NCI-H2196 (cell line): ENCODE measurements around the gene ADCY5.

Source experiments
- DNase-seq: peaks from one replicate; lab custom pipeline; 2025; ENCODE audit not compliant: unreplicated experiment; lab: John Stamatoyannopoulos, UW

Gene ADCY5

DNA sequence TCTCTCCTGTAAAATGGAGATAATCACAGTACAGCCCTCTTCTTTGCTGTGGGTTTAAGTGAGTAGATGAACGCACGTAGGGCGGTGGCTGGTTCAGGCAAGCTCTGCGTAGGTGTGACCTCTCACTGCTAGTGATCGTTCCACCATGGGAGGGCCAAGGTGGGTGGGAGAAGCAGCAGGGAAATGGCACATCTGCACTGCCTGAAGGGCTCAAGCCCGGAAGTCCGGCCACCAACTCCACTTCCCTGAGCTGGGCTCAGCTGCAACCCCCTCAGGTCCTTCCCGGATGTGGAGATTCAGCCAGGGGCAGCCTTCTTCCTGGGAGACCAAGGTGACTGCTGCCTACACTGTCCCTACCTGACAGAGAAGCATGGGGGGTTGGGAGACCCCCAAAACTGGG is 102.9 kb downstream of the ADCY5 start:
- no peak for DNase-seq

DNA sequence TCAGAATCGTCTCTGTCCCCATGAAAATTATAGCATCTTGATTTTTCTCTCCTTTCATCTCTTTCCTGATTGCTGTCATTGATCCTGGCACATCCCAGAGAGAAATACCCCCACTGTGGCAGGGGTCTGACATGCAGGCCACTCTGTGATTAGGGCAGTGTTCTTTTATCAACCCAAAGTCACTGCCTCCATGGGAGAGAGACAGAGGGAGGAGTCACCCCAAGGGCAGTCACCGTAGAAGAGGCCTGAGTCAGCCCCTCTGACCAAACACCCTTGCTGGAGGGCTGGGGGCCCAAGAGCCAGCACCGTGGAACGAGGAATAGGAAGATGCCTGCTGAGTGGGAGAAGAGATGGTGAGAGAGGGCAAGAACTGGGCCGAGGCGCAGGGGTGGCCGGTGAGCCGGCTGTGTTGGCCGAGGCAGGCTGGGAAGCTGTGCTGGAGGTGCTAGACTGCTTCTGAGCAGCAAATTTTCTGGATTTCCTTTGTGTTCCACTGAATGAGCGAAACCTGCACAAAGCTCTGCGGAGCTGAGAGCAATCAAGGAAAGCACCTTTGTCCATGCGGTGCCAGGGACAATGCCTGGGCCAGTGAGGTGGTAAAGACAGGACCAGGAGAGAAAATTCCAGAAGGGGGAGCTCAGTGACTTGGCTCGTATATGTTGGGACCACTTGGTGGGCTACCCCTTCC is 103.8 kb downstream of the ADCY5 start:
- DNase-seq: no peak

DNA sequence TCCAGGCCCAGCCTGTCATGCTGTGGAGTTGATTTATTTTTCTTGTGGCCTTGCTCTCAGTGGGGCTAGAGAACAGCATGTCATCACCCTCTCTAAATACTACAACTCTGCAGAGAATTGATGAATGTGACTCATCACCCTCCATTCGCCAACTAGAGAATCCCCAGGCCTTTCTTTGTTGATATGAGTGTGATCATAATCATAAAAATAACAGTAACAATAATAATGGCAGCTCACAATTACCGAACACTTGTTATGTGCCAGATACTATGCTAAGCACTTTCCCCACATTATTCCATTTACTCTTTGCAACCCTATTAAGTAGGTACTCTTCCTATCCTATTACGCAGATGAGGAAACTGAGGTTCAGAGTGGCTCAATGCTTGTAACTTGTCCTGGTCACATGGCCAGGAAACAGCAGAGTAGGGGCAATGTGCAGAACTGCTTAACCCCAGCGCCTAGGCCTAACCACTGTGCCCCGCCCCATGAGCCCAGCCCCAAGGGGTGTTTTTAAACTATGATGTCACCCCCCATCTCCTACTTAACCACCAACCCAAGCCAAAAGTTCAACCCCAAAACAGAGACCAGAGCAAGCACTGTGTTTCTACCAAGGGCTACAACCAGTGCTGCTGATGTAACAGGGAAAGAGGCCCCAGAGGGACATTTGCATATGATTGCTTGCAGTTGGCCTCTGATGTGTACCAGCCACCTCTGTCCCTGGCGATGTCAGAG is 104.5 kb downstream of the ADCY5 start:
- DNase-seq: no peak

DNA sequence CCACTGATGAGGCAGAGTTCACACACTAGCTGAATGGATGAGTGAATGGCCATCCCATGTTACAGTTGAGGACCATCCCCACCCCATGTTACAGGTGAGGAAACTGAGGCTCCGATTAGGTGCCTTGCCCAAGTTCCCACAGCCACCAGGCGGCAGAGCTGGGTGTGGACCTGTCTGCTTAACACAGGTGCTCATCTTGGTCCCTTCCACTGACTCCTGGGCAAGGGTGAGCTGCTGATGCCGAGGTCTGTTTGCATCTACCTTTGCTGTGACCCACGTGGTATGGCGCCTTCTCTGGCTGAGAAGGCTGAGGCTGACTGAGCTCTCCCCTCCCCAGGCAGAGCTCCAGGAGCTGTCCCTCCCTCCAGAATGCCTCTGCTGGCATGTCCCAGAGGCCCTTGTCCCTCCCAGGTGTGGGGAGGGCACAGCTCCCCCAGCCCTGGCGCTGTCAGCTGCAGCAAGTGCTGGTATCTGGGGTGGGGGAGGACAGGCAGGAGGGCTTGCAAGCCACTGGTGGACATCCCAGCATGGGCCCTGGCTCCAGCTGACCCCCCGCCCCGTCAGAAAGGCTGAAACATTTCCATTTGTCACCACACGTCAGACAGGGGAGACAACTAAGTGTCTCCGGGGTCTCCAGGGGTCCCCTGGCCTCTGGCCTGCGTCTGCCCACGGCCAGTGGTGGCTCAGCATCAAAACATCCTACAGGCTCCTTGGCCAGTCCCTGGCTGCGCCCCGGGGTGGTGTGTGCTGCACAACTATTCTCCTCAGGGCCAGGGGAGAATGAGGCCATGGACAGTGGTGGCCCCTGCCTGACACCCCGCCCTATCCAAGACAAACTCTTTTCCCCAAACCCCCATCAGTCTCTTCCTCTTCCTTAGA is 105.4 kb downstream of the ADCY5 start:
- DNase-seq: no peak

GRCh38 chr3:123342631-123343080 is 106.2 kb downstream of the ADCY5 start:
- DNase-seq: no peak

GRCh38 chr3:123341871-123342630 is 106.8 kb downstream of the ADCY5 start:
- DNase-seq: peak; percentile 24

DNA sequence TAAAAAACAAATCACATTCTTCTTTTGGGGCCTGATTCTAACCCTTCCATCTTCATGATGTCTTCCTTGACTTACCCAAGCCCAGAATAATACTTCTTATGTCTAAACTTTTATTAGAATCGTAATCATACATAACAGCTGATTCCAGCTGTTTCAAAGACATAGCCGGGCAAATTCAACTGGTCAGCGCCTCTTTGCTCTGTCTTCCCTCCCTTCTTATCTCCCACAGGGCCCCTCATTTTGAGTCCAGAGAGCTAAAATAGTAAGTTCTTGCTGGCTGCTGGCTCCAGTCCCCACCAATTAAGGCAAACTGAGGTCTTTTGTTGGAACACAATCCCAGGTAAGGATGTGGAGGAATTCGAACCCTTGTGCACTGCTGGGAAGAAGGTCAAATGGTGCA is 108.6 kb downstream of the ADCY5 start:
- DNase-seq: no peak

GRCh38 chr3:123339302-123339701 is 109.6 kb downstream of the ADCY5 start:
- no peak for DNase-seq

DNA sequence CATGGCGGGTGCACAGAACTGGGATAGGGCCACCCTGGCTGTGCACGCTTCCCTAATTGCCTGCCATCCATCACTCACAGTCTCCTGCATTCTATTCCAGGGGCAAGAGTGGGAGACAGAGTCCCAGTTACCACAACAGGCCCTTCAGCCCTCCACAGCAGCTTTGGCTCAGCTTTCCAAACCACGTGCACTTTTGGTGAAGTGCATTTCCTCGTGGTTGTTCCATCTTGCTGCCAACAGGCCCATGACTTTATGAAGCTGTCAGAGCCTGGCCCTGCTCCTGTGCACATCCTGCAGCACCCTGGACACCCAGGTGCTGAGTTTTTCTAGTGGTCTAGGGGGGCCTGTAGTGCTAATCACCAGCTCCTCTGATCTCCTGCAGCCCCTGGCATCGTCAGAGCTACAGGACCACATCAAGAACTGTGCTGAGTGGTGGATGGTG is 110.2 kb downstream of the ADCY5 start:
- DNase-seq: peak; percentile 35

DNA sequence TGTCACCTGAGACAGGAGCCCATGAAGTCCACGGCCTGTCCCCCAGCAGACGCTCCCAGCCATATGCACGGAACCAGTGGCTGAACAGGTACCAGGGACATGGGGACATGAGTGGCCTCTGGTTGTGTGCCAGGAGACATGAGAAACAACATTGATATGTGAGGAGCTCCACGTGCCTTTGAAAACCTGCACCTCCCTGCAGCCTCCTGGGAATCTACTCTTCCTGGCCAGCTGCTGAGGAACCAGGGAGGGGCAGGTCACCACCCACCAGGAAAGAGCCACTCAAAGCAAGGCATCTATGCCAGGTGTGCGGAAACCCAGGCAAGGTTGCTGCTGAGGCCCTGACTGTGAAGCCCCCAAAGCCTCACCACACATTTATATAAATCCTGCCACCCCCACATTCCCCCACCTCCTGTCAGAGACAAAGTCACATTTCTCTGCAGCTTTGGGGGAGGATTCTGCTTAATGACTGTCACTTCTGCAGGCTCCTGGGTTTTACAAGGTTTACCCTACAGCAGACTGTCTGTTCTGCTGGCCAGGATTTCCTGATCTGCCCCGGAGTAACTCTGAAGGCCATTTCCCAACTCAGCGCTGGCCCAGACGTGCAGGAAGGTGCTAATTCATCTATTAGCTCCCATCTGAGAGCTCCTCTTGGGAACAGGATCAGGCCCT is 110.8 kb downstream of the ADCY5 start:
- DNase-seq: peak; percentile 50

GRCh38 chr3:123337226-123337625 is 111.7 kb downstream of the ADCY5 start:
- DNase-seq: no peak

DNA sequence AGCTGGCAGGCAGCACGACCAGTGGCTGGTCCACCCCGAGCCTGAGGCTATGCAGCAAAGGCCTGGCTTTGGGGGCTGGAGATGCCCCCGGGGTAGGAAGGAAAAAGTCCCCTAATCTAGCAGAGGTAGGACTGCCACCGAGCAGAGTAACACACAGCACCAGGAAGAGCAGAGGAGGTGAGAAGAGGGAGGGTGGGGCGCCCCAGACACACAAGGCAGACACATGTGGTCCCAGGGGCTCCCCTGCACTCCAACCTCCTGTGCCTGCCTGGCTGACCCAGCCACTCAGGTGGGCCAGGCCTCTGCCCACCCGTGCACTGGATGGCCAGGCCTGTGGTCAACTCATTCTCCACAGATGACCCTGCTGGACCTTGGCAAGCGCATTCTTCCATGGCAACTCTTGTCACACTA is 112.4 kb downstream of the ADCY5 start:
- no peak for DNase-seq

- no peak for DNase-seq
Measured at GRCh38 chr3:123336001-123336400, 112.9 kb downstream of the ADCY5 start.

DNA sequence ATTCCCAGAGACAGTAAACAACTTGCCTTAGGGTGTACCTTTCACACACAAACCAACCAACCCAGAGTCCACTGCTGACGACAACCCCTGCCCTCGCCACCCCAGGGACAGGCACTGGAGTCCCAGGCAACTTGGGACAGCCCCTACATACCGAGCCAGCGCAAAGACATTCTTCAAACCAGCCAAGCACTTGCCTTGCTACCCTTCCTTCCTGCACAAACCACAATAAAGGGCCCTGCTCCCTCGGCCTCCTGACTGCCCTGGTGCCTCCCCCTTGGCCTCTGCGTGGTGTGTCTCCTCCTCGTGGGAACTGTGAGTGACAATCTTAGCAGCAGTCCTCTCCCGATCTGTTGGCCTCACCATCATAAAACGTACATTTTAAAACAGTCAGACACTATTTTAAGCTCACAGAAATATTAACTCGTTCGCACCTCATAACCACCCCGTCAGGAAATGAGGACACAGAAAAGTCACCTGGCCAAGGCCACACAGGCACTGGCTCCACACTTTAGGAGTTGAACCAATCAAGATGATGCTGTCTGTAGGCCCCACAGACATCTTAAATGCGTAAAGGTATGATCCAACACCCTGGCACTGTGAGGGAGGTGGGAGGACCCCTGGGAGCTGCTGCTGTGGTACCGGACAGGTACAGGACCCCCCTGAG is 113.8 kb downstream of the ADCY5 start:
- no peak for DNase-seq

GRCh38 chr3:123334056-123334455 is 114.8 kb downstream of the ADCY5 start:
- DNase-seq: no peak

DNA sequence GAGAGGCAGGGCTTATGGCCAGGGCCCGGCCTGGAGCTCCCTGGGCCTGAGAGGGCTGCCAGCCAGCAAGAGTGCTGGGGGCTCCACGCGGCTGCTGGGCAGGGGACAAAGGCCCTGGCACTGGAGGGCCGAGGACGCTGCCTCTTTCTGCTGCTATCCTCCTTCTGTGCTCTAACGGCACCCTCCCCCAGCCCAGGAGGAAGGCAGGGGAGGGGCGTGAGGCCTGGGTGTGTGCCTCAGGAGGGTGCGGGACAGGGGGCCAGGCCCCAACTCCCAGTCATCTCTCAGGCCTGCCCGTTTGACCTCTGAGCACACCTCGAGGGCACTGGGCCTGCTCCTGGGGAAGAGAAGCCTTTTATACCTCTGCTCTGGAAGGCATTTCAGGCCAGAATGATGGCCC is 115.5 kb downstream of the ADCY5 start:
- no peak for DNase-seq

- DNase-seq: no peak
Measured at GRCh38 chr3:123332124-123332641, 116.7 kb downstream of the ADCY5 start.

DNA sequence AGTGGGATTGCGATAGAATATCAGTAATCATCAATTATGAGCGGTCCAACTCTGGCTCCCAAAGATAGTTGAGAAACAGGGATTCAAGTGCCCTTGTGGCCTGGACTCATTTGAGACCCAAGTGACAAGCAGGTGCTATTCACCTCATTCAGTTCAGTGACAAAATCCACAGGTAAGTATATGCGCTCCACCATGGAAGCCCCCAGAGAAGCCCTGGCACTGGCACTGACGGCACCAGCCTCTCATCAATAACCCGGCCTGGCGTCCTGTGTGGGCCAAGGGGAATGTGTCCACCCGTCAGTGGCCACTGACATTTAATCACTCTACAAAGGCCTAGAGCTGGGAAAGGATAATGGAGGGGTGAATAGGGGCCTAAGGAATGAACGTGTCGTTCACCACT is 117.2 kb downstream of the ADCY5 start:
- no peak for DNase-seq

DNA sequence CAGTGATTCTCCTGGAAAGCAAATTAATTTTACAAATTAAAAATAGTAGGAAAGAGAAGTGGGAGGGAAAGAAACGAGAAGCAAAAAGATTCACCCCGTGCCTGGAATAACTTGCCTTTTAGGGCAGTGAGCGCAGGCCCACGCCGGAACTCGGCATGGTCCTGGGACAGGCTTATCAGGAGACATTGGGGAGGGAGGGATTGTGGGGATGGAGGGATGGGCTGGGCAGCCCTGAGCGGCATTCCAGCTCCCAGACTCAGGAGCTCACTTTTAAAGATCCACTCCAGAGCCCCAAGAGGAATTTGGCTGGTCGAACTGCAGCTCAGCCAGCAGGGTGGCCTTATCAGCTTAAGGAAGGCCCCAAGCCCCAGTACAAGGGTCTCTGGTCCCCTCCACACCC is 117.9 kb downstream of the ADCY5 start:
- no peak for DNase-seq
